ENCODE data around the gene M1AP.

M1AP gene

DNA sequence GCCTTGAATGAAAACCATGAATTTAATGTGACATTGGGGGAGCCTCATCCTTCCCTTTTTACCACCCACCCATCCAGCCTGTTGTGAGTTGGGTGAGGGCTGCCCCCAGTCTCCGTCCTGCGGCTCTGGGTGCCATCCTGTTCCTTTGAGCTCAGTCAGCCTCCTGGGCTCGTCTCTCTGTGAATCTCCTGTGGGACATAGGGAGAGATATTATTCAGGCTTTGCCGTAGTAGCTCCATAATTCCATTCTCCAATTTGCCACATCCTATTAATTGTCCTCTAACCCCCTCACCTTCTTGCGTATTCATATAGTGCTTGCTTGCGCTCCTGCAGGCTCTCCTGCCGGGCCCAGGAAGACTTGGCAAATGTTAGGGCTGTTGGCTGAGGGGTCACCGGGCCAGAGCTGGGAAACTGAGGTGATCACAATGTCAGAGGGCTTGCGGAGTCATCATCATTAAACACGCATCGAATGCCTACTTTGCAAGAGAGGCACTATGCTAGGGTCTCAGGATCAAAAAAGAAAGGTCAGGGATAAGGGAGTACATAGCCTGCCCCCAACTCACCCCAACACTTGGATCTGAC lies 121.4 kb downstream of the M1AP start:
- no peak overlapping the region for H3K9ac ChIP-seq (ENCODE audit: low read depth, low read length, poor library complexity)
- no peak overlapping the region for H3K27ac ChIP-seq (replicated peaks; ENCODE audit: low read length)
- peaks cover 0 to 2% of the 10 kb centered on the region in 2 donors for H3K9me3 ChIP-seq (replicated peaks in 1 of 2; ENCODE audit: control insufficient read depth in 2 of 2, insufficient read depth in 1 of 2, low read depth in 1 of 2, low read length in 2 of 2)
- H3K4ac ChIP-seq (ENCODE audit: low read length) = no peak overlapping the region
- no peak overlapping the region for H3K4me2 ChIP-seq (ENCODE audit: insufficient read depth, low read length, poor library complexity, severe bottlenecking)
- no peak overlapping the region for H2BK5ac ChIP-seq (ENCODE audit: low read length)
- no peak overlapping the region for H2AFZ ChIP-seq (ENCODE audit: low read length)
- no peak overlapping the region for H3K18ac ChIP-seq (ENCODE audit: low read length)
- no peak overlapping the region for H3K4me3 ChIP-seq (ENCODE audit: low read length in 2 of 2)
- no peak overlapping the region for H2AK5ac ChIP-seq (ENCODE audit: low read depth, low read length)
- peaks cover 5% of the 10 kb centered on the region for H3K79me1 ChIP-seq (ENCODE audit: low read depth, low read length)
- WGBS, 2 donors (ENCODE audit: extremely low coverage in 2 of 2, insufficient read length in 2 of 2, insufficient replicate concordance in 1 of 2) = no CpG with 5 or more reads among the region's 11 CpGs
- H2BK15ac ChIP-seq (ENCODE audit: low read length) = no peak overlapping the region
- peaks cover 0 to 16% (median 3%) of the 10 kb centered on the region in 3 experiments for H3K27me3 ChIP-seq (ENCODE audit: control insufficient read depth in 3 of 3, insufficient read depth in 3 of 3, low read depth in 1 of 3, low read length in 3 of 3)
- no peak overlapping the region for H3K14ac ChIP-seq (ENCODE audit: low read length)
- no peak overlapping the region for H3K23ac ChIP-seq (ENCODE audit: low read depth, low read length, poor library complexity)
- H4K91ac ChIP-seq (ENCODE audit: low read depth, low read length, poor library complexity) = no peak overlapping the region
- no peak for DNase-seq (ENCODE audit: low spot score)
- no peak overlapping the region for H4K8ac ChIP-seq (ENCODE audit: low read depth, low read length)
- H2BK12ac ChIP-seq (ENCODE audit: low read length) = no peak overlapping the region
- H3K4me1 ChIP-seq (ENCODE audit: control insufficient read depth in 2 of 2, insufficient read depth in 1 of 2, low read depth in 1 of 2, low read length in 2 of 2) = peaks cover 11 to 17% of the 10 kb centered on the region in 2 donors
- no peak overlapping the region for H2BK120ac ChIP-seq (ENCODE audit: low read depth, low read length)
- H3K36me3 ChIP-seq (replicated peaks in 1 of 2; ENCODE audit: control insufficient read depth in 2 of 2, insufficient read depth in 2 of 2, low read length in 2 of 2) = peaks cover 29 to 41% of the 10 kb centered on the region in 2 donors

GRCh38 chr2:74525717-74526648 lies 122.1 kb downstream of the M1AP start, which contains the start of gene DQX1:
DQX1 (minus strand) TSS chr2:74526231; CDS start chr2:74525729, 502 bp downstream.
- H3K27ac ChIP-seq (replicated peaks; ENCODE audit: low read length) = no peak within 1 kb of the TSS
- no peak within 1 kb of the TSS for H2AFZ ChIP-seq (ENCODE audit: low read length)
- no CpG with 5 or more reads among the region's 11 CpGs for WGBS, 2 donors (ENCODE audit: extremely low coverage in 2 of 2, insufficient read length in 2 of 2, insufficient replicate concordance in 1 of 2)
- H3K4me3 ChIP-seq (ENCODE audit: low read length in 2 of 2) = no peak within 1 kb of the TSS
- H3K9me3 ChIP-seq (replicated peaks in 1 of 2; ENCODE audit: control insufficient read depth in 2 of 2, insufficient read depth in 1 of 2, low read depth in 1 of 2, low read length in 2 of 2) = peaks cover 0 to 2% of the 10 kb centered on the region in 2 donors
- peaks cover 5% of the 10 kb centered on the region for H3K79me1 ChIP-seq (ENCODE audit: low read depth, low read length)
- H4K8ac ChIP-seq (ENCODE audit: low read depth, low read length) = no peak within 1 kb of the TSS
- H3K36me3 ChIP-seq (replicated peaks in 1 of 2; ENCODE audit: control insufficient read depth in 2 of 2, insufficient read depth in 2 of 2, low read length in 2 of 2) = peaks cover 27 to 33% of the 10 kb centered on the region in 2 donors
- H3K4me2 ChIP-seq (ENCODE audit: insufficient read depth, low read length, poor library complexity, severe bottlenecking) = no peak within 1 kb of the TSS
- H2AK5ac ChIP-seq (ENCODE audit: low read depth, low read length) = no peak within 1 kb of the TSS
- H3K27me3 ChIP-seq (ENCODE audit: control insufficient read depth in 3 of 3, insufficient read depth in 3 of 3, low read depth in 1 of 3, low read length in 3 of 3) = peaks cover 0 to 23% (median 4%) of the 10 kb centered on the region in 3 experiments
- H4K91ac ChIP-seq (ENCODE audit: low read depth, low read length, poor library complexity) = no peak within 1 kb of the TSS
- no peak within 1 kb of the TSS for H2BK120ac ChIP-seq (ENCODE audit: low read depth, low read length)
- no peak within 1 kb of the TSS for H2BK5ac ChIP-seq (ENCODE audit: low read length)
- H2BK15ac ChIP-seq (ENCODE audit: low read length) = no peak within 1 kb of the TSS
- DNase-seq (ENCODE audit: low spot score) = no peak
- no peak within 1 kb of the TSS for H3K9ac ChIP-seq (ENCODE audit: low read depth, low read length, poor library complexity)
- H3K4me1 ChIP-seq (ENCODE audit: control insufficient read depth in 2 of 2, insufficient read depth in 1 of 2, low read depth in 1 of 2, low read length in 2 of 2) = peaks cover 11 to 12% of the 10 kb centered on the region in 2 donors
- H2BK12ac ChIP-seq (ENCODE audit: low read length) = no peak within 1 kb of the TSS
- H3K4ac ChIP-seq (ENCODE audit: low read length) = no peak within 1 kb of the TSS
- H3K23ac ChIP-seq (ENCODE audit: low read depth, low read length, poor library complexity) = no peak within 1 kb of the TSS
- no peak within 1 kb of the TSS for H3K18ac ChIP-seq (ENCODE audit: low read length)
- H3K14ac ChIP-seq (ENCODE audit: low read length) = no peak within 1 kb of the TSS

DNA sequence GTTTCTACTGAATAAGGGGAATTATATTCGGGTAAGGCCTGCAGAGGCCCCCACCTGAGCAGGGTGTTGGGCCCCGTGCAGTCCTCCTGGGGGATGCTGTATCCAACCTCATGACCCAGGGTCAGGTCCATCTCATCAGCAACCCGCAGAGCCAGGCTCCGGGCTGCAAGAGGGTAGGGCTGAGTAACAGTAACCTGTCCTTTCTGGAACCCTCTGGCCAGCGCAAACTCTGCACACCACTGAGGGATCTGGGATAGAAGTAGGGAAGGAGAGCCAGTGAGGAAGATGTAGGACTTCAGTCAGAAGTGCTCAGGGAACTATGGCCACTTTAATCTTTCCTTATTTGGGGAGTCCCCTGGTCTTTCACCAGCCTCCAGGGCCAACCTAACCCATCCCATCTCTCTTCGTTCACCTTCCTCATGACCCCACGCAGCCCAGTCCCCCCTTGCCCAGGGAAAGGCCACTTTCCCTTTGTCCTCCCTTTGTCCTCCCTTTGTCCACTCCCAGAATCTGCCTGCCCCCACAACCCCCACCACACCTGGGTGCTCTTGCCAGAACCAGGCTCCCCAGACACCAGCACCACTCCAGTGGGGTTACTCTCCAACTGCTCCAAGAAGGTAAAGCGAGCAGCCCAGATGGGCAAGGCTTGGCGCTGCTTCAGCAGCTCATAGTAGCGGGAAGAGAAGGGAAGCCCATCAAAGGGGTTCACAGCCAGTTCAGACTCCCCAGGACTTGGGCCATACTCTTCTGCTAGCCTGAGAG lies 123.0 kb downstream of the M1AP start:
- WGBS, 2 donors (ENCODE audit: extremely low coverage in 2 of 2, insufficient read length in 2 of 2, insufficient replicate concordance in 1 of 2) = no CpG with 5 or more reads among the region's 10 CpGs

More for the DNA sequence above, 123.0 kb downstream of the M1AP start:
- Histone ChIP-seq H3K27ac (replicated peaks; ENCODE audit: low read length) (no peak overlapping the region), H4K8ac (ENCODE audit: low read depth, low read length) (no peak overlapping the region), H2AFZ (ENCODE audit: low read length) (no peak overlapping the region), H2AK5ac (ENCODE audit: low read depth, low read length) (no peak overlapping the region), H3K23ac (ENCODE audit: low read depth, low read length, poor library complexity) (no peak overlapping the region), H3K4me3 (ENCODE audit: low read length in 2 of 2) (no peak overlapping the region), H3K4me2 (ENCODE audit: insufficient read depth, low read length, poor library complexity, severe bottlenecking) (no peak overlapping the region), H3K79me1 (ENCODE audit: low read depth, low read length) (peaks cover 5% of the 10 kb centered on the region), H3K27me3 (ENCODE audit: control insufficient read depth in 3 of 3, insufficient read depth in 3 of 3, low read depth in 1 of 3, low read length in 3 of 3) (peaks cover 0 to 32% (median 8%) of the 10 kb centered on the region in 3 experiments), H2BK5ac (ENCODE audit: low read length) (no peak overlapping the region), H3K4ac (ENCODE audit: low read length) (no peak overlapping the region), H3K9ac (ENCODE audit: low read depth, low read length, poor library complexity) (no peak overlapping the region), H2BK12ac (ENCODE audit: low read length) (no peak overlapping the region), H2BK120ac (ENCODE audit: low read depth, low read length) (no peak overlapping the region), H3K36me3 (replicated peaks in 1 of 2; ENCODE audit: control insufficient read depth in 2 of 2, insufficient read depth in 2 of 2, low read length in 2 of 2) (peaks cover 25 to 30% of the 10 kb centered on the region in 2 donors), H3K9me3 (replicated peaks in 1 of 2; ENCODE audit: control insufficient read depth in 2 of 2, insufficient read depth in 1 of 2, low read depth in 1 of 2, low read length in 2 of 2) (peaks cover 0 to 2% of the 10 kb centered on the region in 2 donors), H4K91ac (ENCODE audit: low read depth, low read length, poor library complexity) (no peak overlapping the region), H3K14ac (ENCODE audit: low read length) (no peak overlapping the region), H3K18ac (ENCODE audit: low read length) (no peak overlapping the region), H3K4me1 (ENCODE audit: control insufficient read depth in 2 of 2, insufficient read depth in 1 of 2, low read depth in 1 of 2, low read length in 2 of 2) (peaks cover 6 to 8% of the 10 kb centered on the region in 2 donors), H2BK15ac (ENCODE audit: low read length) (no peak overlapping the region)
- DNase-seq (ENCODE audit: low spot score) = no peak

Data from neuronal stem cell (in vitro differentiated cells).